ENCODE results near the gene LCK. TPM values are rescaled to one million over a fixed set of nuclear protein-coding genes. Genes with fewer than 3 reads are reported as not detected.

The LCK gene
- total RNA-seq, 4 donors from 2014 or later, result 1.1 to 6.8 (median 4.8) TPM

DNA sequence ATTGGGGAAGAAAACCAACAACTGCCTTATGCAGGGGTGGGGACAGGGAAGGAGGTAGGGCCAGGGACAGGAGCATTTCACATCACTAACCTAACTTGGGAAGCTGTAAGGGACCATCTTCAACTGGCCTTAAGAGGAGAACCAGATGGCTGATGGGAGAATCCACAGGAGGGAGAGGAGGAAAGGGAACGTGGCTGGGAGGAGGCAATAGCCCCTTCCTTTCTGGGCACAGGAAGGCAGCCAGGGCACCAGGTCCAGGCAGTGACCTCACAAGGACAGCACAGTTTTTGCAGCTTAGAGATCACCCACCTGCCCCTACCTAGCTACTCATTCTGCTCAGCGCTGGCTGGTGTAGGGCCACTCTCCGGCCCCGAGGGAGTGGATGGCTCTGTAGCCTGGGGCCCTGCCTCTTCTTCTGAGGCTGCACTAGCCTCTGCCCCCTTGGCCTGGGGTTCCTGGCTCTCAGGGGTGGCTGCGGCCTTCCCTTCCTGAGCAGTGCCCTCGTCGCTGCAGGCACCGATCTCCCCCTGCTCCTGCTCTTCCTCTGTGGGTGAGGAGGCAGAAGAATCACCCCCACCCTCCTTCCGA is 83.3 kb downstream of the LCK start:
- ATAC-seq (ENCODE audit: low FRiP score) (no peak), DNase-seq (ENCODE audit: low spot score) (no peak)
- TF ChIP-seq, protein P1, sequence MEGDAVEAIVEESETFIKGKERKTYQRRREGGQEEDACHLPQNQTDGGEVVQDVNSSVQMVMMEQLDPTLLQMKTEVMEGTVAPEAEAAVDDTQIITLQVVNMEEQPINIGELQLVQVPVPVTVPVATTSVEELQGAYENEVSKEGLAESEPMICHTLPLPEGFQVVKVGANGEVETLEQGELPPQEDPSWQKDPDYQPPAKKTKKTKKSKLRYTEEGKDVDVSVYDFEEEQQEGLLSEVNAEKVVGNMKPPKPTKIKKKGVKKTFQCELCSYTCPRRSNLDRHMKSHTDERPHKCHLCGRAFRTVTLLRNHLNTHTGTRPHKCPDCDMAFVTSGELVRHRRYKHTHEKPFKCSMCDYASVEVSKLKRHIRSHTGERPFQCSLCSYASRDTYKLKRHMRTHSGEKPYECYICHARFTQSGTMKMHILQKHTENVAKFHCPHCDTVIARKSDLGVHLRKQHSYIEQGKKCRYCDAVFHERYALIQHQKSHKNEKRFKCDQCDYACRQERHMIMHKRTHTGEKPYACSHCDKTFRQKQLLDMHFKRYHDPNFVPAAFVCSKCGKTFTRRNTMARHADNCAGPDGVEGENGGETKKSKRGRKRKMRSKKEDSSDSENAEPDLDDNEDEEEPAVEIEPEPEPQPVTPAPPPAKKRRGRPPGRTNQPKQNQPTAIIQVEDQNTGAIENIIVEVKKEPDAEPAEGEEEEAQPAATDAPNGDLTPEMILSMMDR (IDR thresholded peaks at IDR 0.05), result no peak

DNA sequence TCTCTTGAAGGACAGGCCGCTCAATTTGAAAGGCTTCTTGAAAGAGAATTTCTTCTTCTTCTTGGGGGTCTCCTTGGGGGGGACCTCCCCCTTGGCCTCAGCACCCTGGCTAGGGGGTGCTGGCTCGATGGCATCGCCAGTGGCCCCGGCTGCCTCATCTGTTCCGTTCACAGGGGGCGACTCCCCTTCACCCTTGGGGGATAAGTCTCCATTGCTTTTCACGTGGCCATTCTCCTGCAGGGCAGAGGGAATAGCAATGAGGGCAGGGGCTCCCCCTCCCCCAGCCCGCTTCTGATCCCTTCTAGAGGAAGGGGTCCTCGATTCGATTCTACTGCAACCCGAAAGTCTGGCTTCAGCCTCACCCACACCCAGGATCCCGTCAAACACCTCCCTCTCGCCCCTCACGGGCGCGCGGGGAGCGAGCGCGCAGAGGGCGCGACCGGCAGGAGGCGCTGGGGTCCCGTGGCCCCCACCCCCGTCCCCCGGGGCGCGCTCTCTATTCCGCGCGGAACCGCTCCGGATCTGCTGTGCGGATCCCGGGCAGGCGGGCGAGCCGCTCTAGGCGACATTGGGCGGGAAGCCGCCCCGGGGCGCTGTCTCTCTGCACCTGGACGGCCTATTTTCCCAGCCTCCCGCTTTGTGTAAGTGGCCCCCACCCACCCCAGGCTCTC is 83.9 kb downstream of the LCK start:
- TF ChIP-seq, protein P1 (IDR thresholded peaks at IDR 0.05), result peak in 1 of 3 donors; percentile 36
- no peak for DNase-seq (ENCODE audit: low spot score)
- ATAC-seq (ENCODE audit: low FRiP score), result peak; percentile 52

DNA sequence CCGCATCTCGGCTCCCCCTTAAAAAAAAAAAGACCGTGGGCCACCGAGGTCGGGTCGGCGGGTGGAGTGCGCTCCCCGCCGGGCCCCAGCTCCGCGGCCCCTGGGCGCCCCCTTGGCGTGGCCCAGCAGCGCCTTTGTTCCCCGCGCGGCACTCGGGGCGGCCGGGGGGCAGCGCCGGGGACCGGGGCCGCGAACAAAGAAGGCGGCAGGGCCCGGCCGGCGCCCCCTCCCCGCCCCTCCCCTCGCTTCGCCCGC is 84.4 kb downstream of the LCK start:
- ATAC-seq (ENCODE audit: low FRiP score) (peak; percentile 0), DNase-seq (ENCODE audit: low spot score) (no peak)
- TF ChIP-seq, protein P1 (IDR thresholded peaks at IDR 0.05), result no peak

Small RNA genes lying within 50 kb of the gene (small RNA-seq; reads per million reads assigned to genes)
- gene RF00017 (not detected), gene RF00019 (not detected)

Other genes with a start within 250 kb of the LCK start
- gene KHDRBS1, start 237.4 kb upstream of the LCK start, total RNA-seq, result 10 to 100 TPM; 49.6 to 63.5 (median 57.2) TPM
- gene TMEM39B, start 178.3 kb upstream of the LCK start, total RNA-seq, result 1 to 10 TPM; 2.5 to 5.6 (median 3.6) TPM
- 10 to 100 TPM; 35.3 to 51.2 (median 39.1) TPM for gene KPNA6, start 143.2 kb upstream of the LCK start, total RNA-seq
- gene TXLNA, start 71.6 kb upstream of the LCK start, total RNA-seq, result 10 to 100 TPM; 41.9 to 80.8 (median 49.0) TPM
- gene CCDC28B, start 50.7 kb upstream of the LCK start, total RNA-seq, result 1 to 10 TPM; 2.6 to 5.5 (median 3.1) TPM
- 1 to 10 TPM in 3 of 4 donors, under 1 TPM in 1; 0.60 to 1.9 (median 1.2) TPM for gene IQCC, start 45.6 kb upstream of the LCK start, total RNA-seq
- not detected for gene DCDC2B, start 42.2 kb upstream of the LCK start, total RNA-seq
- gene TMEM234, start 28.9 kb upstream of the LCK start, total RNA-seq, result 10 to 100 TPM in 3 of 4 donors, 1 to 10 TPM in 1; 8.8 to 15.4 (median 11.3) TPM
- gene EIF3I, start 28.9 kb upstream of the LCK start, total RNA-seq, result 100 to 1,000 TPM; 159 to 210 (median 191) TPM
- gene FAM167B, start 4.0 kb upstream of the LCK start, total RNA-seq, result 10 to 100 TPM in 1 of 4 donors, 1 to 10 TPM in 3; 1.8 to 14.8 (median 3.8) TPM
- gene HDAC1, start 40.8 kb downstream of the LCK start, total RNA-seq, result 10 to 100 TPM; 32.3 to 52.6 (median 39.5) TPM
- 10 to 100 TPM; 29.5 to 61.0 (median 42.7) TPM for gene MARCKSL1, start 85.0 kb downstream of the LCK start, total RNA-seq
- 10 to 100 TPM in 1 of 4 donors, 1 to 10 TPM in 3; 2.5 to 13.4 (median 5.4) TPM for gene FAM229A, start 111.2 kb downstream of the LCK start, total RNA-seq
- gene TSSK3, start 111.3 kb downstream of the LCK start, total RNA-seq, result under 1 TPM in 1 of 4 donors, not detected in 3; 0.48 TPM
- gene BSDC1, start 143.2 kb downstream of the LCK start, total RNA-seq, result 10 to 100 TPM; 51.9 to 73.1 (median 69.5) TPM
- gene ZBTB8B, start 213.8 kb downstream of the LCK start, total RNA-seq, result under 1 TPM in 1 of 4 donors, not detected in 3; under 0.01 TPM

Data from omental fat pad (tissue), 4 donors.